Thyroid gland (tissue), 4 donors: ENCODE measurements around the gene DMD. TPM values are rescaled to one million over a fixed set of nuclear protein-coding genes. Genes with fewer than 3 reads are reported as not detected.

Source experiments
- DNase-seq, 2 donors: peaks; one replicate each; pipeline ENCODE4 v3.0.0-alpha.2; 2019
- H3K27ac ChIP-seq, 3 donors: fragments of 200-600 bp; sonication (generic); 1 replicate in 2 of 3; 2 replicates in 1 of 3; pipeline ENCODE4 v1.5.1; 2016 to 2019; ENCODE audit warnings: mild to moderate bottlenecking in 1 of 3, moderate library complexity in 1 of 3
- H3K27me3 ChIP-seq: fragments of 200-600 bp; sonication (generic); one replicate; pipeline ENCODE4 v1.5.1; 2019
- H3K36me3 ChIP-seq, 2 donors: fragments of 200-600 bp; sonication (generic); one replicate each; pipeline ENCODE4 v1.5.1; 2016 to 2019
- H3K4me1 ChIP-seq, 2 donors: fragments of 200-600 bp; sonication (generic); one replicate each; pipeline ENCODE4 v1.5.1; 2017 to 2019
- H3K4me3 ChIP-seq, 3 donors: fragments of 200-600 bp; sonication (generic); replicated peaks in 1 of 3; 1 replicate in 2 of 3; 2 replicates in 1 of 3; pipeline ENCODE4 v1.5.1; 2016; ENCODE audit warnings: mild to moderate bottlenecking in 1 of 3
- H3K9me3 ChIP-seq: fragments of 200-600 bp; sonication (generic); one replicate; pipeline ENCODE4 v1.5.1; 2017
- POLR2A ChIP-seq, 2 donors: fragments of 450-650 bp; IDR thresholded peaks; one replicate each; pipeline ENCODE4 v1.6.1; 2017; ENCODE audit warnings: antibody characterized with exemption in 2 of 2, mild to moderate bottlenecking in 2 of 2, moderate library complexity in 1 of 2
- WGBS, 2 donors: methylation state at CpG; one replicate each; pipeline ENCODE4 v1.1.5; 2017; 5-methylcytosine and 5-hydroxymethylcytosine counted together
- intact Hi-C: fragments of 100-400 bp; cut with DNase I; formaldehyde crosslinking; loops from one replicate; pipeline ENCODE4 v1.15.1; 2023
- total RNA-seq, 4 donors: library from RNA; depleted of rRNA; stranded (reverse); fragments of >200 nt; gene quantifications; one replicate each; pipeline ENCODE4 v1.2.3, GENCODE V29; 2016
- TF ChIP-seq, protein P1 (sequence below), 6 experiments: fragments of 200-600 bp in 3 of 6; fragments of 450-650 bp in 3 of 6; sonication (generic) in 3 of 6; IDR thresholded peaks; one replicate each; pipeline ENCODE4 v1.5.1; 2016 to 2019; ENCODE audit warnings: antibody characterized with exemption in 6 of 6, mild to moderate bottlenecking in 2 of 6, inconsistent platforms in 1 of 6, moderate library complexity in 1 of 6

DMD gene
- total RNA-seq, 4 donors from 2014 or later, result 16.5 to 24.0 (median 21.7) TPM

DNA sequence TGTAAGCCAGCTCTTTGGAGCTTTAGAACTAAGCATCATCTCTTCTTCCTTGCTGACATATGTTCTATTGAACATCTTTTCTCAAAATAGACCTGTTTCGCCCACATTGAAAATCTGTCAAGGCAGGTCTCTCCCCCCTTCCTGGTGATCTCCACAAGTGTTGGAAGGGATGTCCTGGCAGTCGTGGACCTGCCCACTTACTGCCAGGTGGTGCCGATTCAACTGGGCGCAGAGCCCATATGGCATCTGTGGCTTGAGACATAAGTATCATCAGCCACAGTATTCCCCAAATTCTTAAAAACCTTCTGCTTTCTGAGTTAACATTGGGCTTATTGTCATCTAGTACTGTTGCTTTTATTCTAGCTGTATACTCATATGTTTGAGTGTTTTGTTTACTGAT, 1170.2 kb downstream of the DMD start:
- Histone ChIP-seq H3K27me3 (no peaks in the 10 kb centered on the region), H3K36me3 (no peaks in the 10 kb centered on the region), H3K4me3 (no peak overlapping the region), H3K27ac (no peak overlapping the region), H3K4me1 (no peaks in the 10 kb centered on the region), H3K9me3 (no peaks in the 10 kb centered on the region)
- TF ChIP-seq, protein P1, sequence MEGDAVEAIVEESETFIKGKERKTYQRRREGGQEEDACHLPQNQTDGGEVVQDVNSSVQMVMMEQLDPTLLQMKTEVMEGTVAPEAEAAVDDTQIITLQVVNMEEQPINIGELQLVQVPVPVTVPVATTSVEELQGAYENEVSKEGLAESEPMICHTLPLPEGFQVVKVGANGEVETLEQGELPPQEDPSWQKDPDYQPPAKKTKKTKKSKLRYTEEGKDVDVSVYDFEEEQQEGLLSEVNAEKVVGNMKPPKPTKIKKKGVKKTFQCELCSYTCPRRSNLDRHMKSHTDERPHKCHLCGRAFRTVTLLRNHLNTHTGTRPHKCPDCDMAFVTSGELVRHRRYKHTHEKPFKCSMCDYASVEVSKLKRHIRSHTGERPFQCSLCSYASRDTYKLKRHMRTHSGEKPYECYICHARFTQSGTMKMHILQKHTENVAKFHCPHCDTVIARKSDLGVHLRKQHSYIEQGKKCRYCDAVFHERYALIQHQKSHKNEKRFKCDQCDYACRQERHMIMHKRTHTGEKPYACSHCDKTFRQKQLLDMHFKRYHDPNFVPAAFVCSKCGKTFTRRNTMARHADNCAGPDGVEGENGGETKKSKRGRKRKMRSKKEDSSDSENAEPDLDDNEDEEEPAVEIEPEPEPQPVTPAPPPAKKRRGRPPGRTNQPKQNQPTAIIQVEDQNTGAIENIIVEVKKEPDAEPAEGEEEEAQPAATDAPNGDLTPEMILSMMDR (IDR thresholded peaks at IDR 0.05), result no peak
- TF ChIP-seq POLR2A (IDR thresholded peaks at IDR 0.05), result no peak
- DNase-seq, result no peak
- intact Hi-C loops, result no loop called here
- WGBS, 2 donors, result 90 to 91% methylated on average over 3 to 4 of the region's 4 CpGs

- Histone ChIP-seq H3K4me1 (no peaks in the 10 kb centered on the region), H3K4me3 (no peak overlapping the region), H3K27ac (no peak overlapping the region), H3K36me3 (no peaks in the 10 kb centered on the region), H3K9me3 (no peaks in the 10 kb centered on the region), H3K27me3 (no peaks in the 10 kb centered on the region)
- DNase-seq, result no peak
- TF ChIP-seq, protein P1 (IDR thresholded peaks at IDR 0.05), result no peak
- no peak for TF ChIP-seq POLR2A (IDR thresholded peaks at IDR 0.05)
- intact Hi-C loops, result no loop called here
- 78 to 83% methylated on average over 3 of the region's 3 CpGs for WGBS, 2 donors
Measured at GRCh38 chrX:32026772-32027171, 1184.6 kb downstream of the DMD start.

- 60 to 75% methylated on average over 9 of the region's 9 CpGs for WGBS, 2 donors
- intact Hi-C loops, result no loop called here
Measured at GRCh38 chrX:32024072-32024471, 1187.3 kb downstream of the DMD start.

GRCh38 chrX:32016195-32016594, 1195.2 kb downstream of the DMD start:
- H3K27me3 ChIP-seq, result no peaks in the 10 kb centered on the region
- H3K4me1 ChIP-seq, result no peaks in the 10 kb centered on the region
- 86 to 87% methylated on average over 6 of the region's 6 CpGs for WGBS, 2 donors
- no peak overlapping the region for H3K27ac ChIP-seq
- TF ChIP-seq, protein P1 (IDR thresholded peaks at IDR 0.05), result no peak
- no peak for TF ChIP-seq POLR2A (IDR thresholded peaks at IDR 0.05)
- intact Hi-C loops, result no loop called here
- H3K4me3 ChIP-seq, result no peak overlapping the region
- H3K9me3 ChIP-seq, result no peaks in the 10 kb centered on the region
- H3K36me3 ChIP-seq, result no peaks in the 10 kb centered on the region
- no peak for DNase-seq

More at GRCh38 chrX:32024072-32024471, 1187.3 kb downstream of the DMD start:
- TF ChIP-seq, protein P1 (IDR thresholded peaks at IDR 0.05), result no peak
- TF ChIP-seq POLR2A (IDR thresholded peaks at IDR 0.05), result no peak
- no peak overlapping the region for H3K27ac ChIP-seq
- DNase-seq, result peak in 1 of 2 donors; percentile 2
- no peaks in the 10 kb centered on the region for H3K4me1 ChIP-seq
- no peaks in the 10 kb centered on the region for H3K36me3 ChIP-seq
- H3K4me3 ChIP-seq, result no peak overlapping the region
- H3K27me3 ChIP-seq, result no peaks in the 10 kb centered on the region
- H3K9me3 ChIP-seq, result no peaks in the 10 kb centered on the region

DNA sequence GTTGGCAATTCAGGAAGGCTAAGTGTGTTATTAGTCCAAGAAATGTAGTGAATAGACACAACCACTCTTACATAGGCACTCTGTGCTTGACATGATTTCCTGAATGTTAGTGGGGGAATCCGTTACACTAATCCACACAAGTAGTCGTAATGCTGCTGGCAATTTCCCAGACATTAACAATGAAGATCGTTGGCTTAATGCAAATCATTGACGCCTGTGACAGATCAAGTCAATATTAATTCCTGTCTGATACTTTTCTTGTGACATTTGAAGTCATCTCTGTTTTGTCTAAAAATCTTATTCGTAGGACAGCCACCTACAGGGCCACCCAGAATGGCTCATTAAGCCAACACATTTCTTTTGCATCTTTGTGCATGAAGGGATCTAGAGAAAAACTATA, 1200.4 kb downstream of the DMD start:
- 92% methylated on average over 5 of the region's 5 CpGs for WGBS, 2 donors
- H3K27ac ChIP-seq, result no peak overlapping the region
- intact Hi-C loops, result no loop called here
- no peaks in the 10 kb centered on the region for H3K4me1 ChIP-seq
- no peak for DNase-seq
- no peaks in the 10 kb centered on the region for H3K36me3 ChIP-seq
- no peaks in the 10 kb centered on the region for H3K27me3 ChIP-seq
- H3K4me3 ChIP-seq, result no peak overlapping the region
- TF ChIP-seq, protein P1 (IDR thresholded peaks at IDR 0.05), result no peak
- TF ChIP-seq POLR2A (IDR thresholded peaks at IDR 0.05), result no peak
- no peaks in the 10 kb centered on the region for H3K9me3 ChIP-seq
